ENCODE results near the gene CITED4.

CITED4 gene

DNA sequence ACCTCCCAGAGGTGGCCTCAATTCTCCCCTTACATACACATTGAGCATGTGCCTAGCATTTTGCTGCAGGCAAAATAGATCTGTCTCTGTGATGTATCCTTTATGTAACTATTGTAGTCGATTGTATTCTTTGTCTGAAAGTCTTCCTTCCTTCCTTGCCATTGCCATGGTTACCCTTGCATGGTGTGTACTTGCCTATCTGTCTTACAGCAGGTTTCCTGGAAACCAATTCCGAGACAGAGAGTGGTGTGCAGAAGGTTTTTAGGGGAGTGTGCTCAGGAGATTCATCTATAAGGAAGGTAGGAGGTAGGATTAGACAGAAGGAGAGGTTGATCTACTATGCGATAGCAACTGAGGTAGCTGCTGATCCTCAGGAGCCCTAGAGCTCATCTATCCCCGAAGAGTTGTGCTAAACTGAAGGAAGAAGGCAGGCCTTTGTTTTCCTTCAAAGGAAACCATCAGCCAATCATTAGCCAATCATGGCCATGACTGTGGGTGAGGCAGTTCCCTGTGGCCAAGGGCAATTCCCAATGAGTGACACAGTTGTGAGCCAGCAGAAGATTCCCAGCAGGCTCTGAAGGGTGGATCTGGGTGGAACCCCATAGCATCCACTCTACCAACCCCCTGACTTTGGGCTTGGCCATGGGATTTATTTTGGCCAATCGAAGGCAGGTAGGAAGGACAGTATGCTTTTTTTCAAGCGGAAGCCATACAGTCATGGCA lies 15.0 kb downstream of the CITED4 start:
- H3K27ac ChIP-seq, result no peak overlapping the region
- no peak for DNase-seq (ENCODE audit: low spot score)
- TF ChIP-seq, protein P1, sequence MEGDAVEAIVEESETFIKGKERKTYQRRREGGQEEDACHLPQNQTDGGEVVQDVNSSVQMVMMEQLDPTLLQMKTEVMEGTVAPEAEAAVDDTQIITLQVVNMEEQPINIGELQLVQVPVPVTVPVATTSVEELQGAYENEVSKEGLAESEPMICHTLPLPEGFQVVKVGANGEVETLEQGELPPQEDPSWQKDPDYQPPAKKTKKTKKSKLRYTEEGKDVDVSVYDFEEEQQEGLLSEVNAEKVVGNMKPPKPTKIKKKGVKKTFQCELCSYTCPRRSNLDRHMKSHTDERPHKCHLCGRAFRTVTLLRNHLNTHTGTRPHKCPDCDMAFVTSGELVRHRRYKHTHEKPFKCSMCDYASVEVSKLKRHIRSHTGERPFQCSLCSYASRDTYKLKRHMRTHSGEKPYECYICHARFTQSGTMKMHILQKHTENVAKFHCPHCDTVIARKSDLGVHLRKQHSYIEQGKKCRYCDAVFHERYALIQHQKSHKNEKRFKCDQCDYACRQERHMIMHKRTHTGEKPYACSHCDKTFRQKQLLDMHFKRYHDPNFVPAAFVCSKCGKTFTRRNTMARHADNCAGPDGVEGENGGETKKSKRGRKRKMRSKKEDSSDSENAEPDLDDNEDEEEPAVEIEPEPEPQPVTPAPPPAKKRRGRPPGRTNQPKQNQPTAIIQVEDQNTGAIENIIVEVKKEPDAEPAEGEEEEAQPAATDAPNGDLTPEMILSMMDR (IDR thresholded peaks at IDR 0.05), result no peak
- no peak overlapping the region for H3K4me3 ChIP-seq

DNA sequence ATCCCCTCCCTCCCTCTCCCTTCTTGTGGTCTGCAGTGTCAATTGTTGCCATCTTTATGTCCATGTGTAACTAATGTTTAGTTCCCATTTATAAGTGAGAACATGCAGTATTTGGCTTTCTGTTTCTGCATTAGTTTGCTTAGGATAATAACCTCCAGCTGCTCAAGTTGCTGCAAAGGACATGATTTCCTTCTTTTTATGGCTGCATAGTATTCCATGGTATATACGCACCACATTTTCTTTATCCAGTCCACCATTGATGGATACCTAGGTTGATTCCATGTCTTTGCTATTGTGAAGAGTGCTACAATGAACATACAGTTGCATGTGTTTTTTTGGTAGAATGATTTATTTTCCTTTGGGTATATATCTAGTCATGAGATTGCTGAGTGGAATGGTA lies 16.3 kb downstream of the CITED4 start:
- Histone ChIP-seq H3K27ac (no peak overlapping the region), H3K4me3 (no peak overlapping the region)
- no peak for DNase-seq (ENCODE audit: low spot score)
- TF ChIP-seq, protein P1 (IDR thresholded peaks at IDR 0.05), result no peak

DNA sequence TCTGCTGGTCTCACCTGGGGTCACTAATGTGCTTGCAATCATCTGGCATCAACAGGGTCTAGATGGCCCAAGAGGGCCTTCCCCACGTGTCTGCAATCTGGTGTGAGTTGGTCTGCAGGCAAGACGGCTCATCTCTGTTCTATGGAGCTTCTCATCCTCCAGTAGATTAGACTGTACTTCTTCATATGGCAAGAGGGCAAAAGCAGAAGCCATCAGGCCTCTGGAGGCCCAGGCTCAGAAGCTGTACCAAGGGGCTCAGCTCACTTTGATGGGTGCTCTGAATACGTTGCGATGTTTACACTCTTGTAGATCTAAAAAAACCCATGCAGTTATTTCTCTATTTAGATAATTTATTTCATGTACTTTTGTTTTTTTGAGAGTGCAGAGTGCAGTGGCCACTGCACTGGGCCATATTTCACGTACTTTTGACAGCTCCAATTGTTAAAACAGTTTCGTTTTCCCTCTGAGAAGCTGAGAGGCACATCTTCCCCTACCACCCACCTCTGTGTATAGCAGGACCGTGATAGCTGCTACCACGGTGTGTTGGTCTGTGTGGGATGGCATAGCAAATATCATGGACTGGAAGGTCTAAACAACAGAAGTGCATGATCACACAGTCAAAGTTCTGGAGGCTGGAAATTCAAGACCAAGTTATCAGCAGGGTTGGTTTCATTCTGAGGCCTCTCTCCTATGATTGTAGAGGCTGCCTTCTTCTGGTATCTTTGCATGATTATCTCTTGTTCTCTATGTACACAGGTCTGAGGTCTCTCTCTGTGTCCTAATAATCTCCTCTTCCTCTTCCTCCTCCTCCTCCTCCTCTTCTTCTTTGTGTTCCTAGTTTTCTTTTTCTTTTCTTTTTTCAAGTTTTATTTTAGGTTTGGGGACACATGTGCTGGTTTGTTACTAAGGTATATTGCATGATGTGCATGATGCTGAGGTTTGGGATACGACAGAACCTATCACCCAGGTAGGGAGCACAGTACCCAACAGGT lies 17.0 kb downstream of the CITED4 start:
- Histone ChIP-seq H3K4me3 (no peak overlapping the region), H3K27ac (no peak overlapping the region)
- TF ChIP-seq, protein P1 (IDR thresholded peaks at IDR 0.05), result no peak
- no peak for DNase-seq (ENCODE audit: low spot score)

DNA sequence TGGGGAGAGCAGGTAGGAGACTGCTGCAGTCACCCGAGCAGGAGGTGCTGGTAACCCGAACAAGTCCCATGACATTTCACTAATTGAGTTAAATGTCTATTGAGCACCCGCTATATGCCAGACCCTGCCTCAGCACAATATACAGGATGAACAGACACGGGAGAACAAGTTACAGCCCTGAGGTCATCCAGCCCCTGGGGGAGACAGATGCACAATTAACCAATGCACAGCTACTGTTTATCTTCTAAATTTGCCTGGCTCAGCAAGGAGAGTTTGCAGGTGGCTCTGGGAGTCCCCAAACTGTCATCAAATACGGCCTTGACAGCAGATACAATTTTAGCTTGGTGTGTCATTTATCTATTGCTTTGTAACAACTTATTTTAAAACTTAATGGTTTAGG lies 18.1 kb downstream of the CITED4 start:
- no peak for DNase-seq (ENCODE audit: low spot score)
- Histone ChIP-seq H3K27ac (no peak overlapping the region), H3K4me3 (no peak overlapping the region)
- TF ChIP-seq, protein P1 (IDR thresholded peaks at IDR 0.05), result no peak

DNA sequence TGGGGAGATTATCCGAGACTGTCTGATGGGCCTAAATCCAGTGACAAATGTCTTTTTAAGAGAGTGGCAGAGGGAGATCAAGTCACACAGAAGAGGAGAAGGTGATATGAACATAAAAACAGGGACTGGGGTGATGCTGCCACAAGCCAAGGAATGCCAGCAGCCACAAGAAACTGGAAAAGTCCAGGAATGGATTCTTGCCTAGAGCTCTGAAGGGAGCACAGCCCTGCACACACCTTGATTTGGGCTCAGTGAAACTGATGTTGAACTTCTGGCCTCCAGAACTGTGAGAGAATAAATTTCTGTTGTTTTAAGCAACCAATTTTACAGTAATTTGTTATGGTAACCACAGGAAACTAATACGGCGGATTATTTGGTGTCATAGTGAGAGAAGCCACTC lies 19.5 kb downstream of the CITED4 start:
- TF ChIP-seq, protein P1 (IDR thresholded peaks at IDR 0.05), result no peak
- no peak overlapping the region for H3K4me3 ChIP-seq
- DNase-seq (ENCODE audit: low spot score), result no peak
- H3K27ac ChIP-seq, result no peak overlapping the region

DNA sequence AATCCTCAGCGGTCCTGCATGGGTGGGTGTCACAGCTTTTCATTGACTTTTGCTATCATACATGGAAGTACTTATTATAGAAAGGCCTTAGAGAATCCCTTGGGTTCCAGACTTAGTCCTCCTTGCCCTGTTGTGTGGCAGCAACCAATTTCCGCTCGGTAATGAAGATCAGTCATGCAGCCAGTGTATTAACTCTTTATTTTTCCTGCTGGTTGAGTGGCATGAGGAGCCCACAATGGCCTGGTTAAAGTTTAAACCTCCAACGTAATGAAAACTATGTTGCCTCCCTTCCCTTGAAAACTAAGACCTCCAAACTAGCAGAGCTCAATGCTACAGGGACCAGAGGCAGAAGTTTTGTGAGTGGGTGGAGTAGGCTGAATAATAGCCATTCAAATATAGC lies 20.0 kb downstream of the CITED4 start:
- Histone ChIP-seq H3K4me3 (no peak overlapping the region), H3K27ac (no peak overlapping the region)
- no peak for DNase-seq (ENCODE audit: low spot score)
- TF ChIP-seq, protein P1 (IDR thresholded peaks at IDR 0.05), result no peak
